ENCODE data around the gene SLC6A6. TPM values are rescaled to one million over a fixed set of nuclear protein-coding genes. Genes with fewer than 3 reads are reported as not detected.

The SLC6A6 gene
- total RNA-seq, 1 experiment from 2014 or later, result 72.6 TPM

DNA sequence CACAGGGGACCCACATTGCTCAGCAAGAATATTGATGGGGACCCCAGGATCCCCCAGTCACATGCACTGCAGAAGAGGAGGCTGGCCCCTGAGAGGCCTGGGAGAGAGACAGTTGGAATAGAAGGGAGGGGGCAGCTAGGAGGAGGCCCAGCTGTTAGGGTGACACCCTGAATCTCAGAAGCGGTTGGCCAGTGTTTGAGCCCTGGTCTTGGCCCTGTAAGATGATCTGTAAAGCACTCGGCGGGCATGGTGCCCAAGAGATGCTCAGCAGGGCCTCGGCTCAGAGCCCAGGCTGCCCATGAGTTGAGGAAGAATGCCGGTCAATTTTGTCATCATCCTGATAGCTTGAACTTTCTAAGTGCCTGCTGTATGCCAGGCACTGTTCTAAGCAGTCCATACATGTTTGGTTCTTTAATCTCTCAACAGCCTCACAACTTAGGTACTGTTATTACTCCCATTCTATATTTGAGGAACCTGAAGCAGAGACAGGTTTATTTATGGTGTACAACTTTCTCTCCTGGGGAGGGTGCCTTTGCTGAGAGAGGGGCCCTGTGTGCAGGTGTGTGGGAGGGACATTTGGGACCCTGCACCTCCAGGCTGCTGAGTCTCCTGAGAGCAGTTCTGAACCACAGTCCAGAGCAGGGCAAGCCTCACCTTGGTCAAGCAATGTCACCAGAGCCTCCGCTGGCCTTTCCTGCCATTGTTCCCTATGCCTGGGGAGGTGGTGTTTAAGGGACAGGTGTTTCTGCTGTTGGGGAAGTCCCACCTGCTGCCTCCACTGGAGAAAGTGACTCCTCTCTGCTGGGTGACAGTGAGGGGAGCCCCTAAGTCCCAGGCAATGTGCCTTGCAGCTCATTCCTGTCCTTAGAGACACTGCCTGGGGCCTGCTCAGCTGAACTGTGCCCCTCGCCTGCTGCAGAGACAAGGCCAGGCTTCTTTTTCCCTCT, 26.0 kb downstream of the SLC6A6 start:
- Histone ChIP-seq H3K56ac (ENCODE audit: insufficient read length, low read depth, low read length) (no peak overlapping the region), H3K14ac (ENCODE audit: insufficient read depth, low read length) (no peak overlapping the region; the same call in 1 of the 2 replicates), H3K4me1 (ENCODE audit: insufficient read depth, low read length) (peaks cover 6% of the 10 kb centered on the region; the same call in 1 of the 2 replicates), H4K20me1 (ENCODE audit: control insufficient read depth, insufficient read depth, insufficient read length) (no peaks in the 10 kb centered on the region), H3K18ac (ENCODE audit: insufficient read length, low read depth, low read length) (no peak overlapping the region), H2BK12ac (ENCODE audit: insufficient read length, low read depth, low read length) (no peak overlapping the region), H4K5ac (ENCODE audit: insufficient read length, low read depth, low read length) (no peak overlapping the region), H3K9me3 (ENCODE audit: control insufficient read depth, low read depth, low read length) (no peaks in the 10 kb centered on the region), H3K27ac (ENCODE audit: insufficient read length, low read depth, low read length) (no peak overlapping the region), H3K9ac (ENCODE audit: extremely low read depth, insufficient read length, low read length) (no peak overlapping the region), H3K23me2 (ENCODE audit: insufficient read length, low read depth, low read length, poor library complexity, severe bottlenecking) (peaks cover 3% of the 10 kb centered on the region), H3K23ac (ENCODE audit: insufficient read length, low read depth, low read length) (no peak overlapping the region), H3K27me3 (ENCODE audit: insufficient read depth, low read length) (no peaks in the 10 kb centered on the region), H2AFZ (ENCODE audit: low read length) (no peak overlapping the region), H4K91ac (ENCODE audit: insufficient read length, low read depth, low read length) (no peak overlapping the region), H3K79me1 (ENCODE audit: insufficient read depth, low read depth, low read length, poor library complexity, severe bottlenecking) (peaks cover 14% of the 10 kb centered on the region), H2BK5ac (ENCODE audit: insufficient read length, low read length) (no peak overlapping the region), H4K8ac (replicated peaks; ENCODE audit: insufficient read length, low read depth, low read length) (no peak overlapping the region), H3K79me2 (ENCODE audit: insufficient read depth, low read length) (peaks cover 5% of the 10 kb centered on the region; the same call in 1 of the 2 replicates), H2AK5ac (ENCODE audit: insufficient read length, low read length) (no peak overlapping the region), H2BK20ac (ENCODE audit: low read depth, low read length, poor library complexity, severe bottlenecking) (no peak overlapping the region), H2BK120ac (ENCODE audit: low read depth, low read length, poor library complexity, severe bottlenecking) (no peak overlapping the region), H2BK15ac (ENCODE audit: low read depth, low read length) (no peak overlapping the region), H3K4me2 (ENCODE audit: insufficient read depth, insufficient read length, low read length) (no peak overlapping the region), H3T11ph (ENCODE audit: low read length) (no peak overlapping the region), H3K4ac (ENCODE audit: low read depth, low read length) (no peak overlapping the region)
- peak overlapping the region in 1 of 3 experiments; percentile 64; a peak in 3 of 7 replicates for H3K27ac Mint-ChIP-seq
- no peaks in the 10 kb centered on the region for H3K9me3 Mint-ChIP-seq
- H3K4me3 Mint-ChIP-seq, result no peak overlapping the region
- H3K27me3 Mint-ChIP-seq (ENCODE audit: low read depth), result no peaks in the 10 kb centered on the region; the same call in 1 of the 2 replicates
- WGBS (ENCODE audit: extremely low coverage, insufficient read length, low lambda C conversion rate), result no CpG with 5 or more reads among the region's 7 CpGs
- peaks cover 2 to 4% (median 3%) of the 10 kb centered on the region in 3 experiments; a peak in 3 of 7 replicates for H3K36me3 Mint-ChIP-seq (ENCODE audit: insufficient read depth in 1 of 3, low read depth in 3 of 3)
- TF ChIP-seq, protein P1, sequence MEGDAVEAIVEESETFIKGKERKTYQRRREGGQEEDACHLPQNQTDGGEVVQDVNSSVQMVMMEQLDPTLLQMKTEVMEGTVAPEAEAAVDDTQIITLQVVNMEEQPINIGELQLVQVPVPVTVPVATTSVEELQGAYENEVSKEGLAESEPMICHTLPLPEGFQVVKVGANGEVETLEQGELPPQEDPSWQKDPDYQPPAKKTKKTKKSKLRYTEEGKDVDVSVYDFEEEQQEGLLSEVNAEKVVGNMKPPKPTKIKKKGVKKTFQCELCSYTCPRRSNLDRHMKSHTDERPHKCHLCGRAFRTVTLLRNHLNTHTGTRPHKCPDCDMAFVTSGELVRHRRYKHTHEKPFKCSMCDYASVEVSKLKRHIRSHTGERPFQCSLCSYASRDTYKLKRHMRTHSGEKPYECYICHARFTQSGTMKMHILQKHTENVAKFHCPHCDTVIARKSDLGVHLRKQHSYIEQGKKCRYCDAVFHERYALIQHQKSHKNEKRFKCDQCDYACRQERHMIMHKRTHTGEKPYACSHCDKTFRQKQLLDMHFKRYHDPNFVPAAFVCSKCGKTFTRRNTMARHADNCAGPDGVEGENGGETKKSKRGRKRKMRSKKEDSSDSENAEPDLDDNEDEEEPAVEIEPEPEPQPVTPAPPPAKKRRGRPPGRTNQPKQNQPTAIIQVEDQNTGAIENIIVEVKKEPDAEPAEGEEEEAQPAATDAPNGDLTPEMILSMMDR (conservative IDR thresholded peaks at IDR 0.05), result no peak
- no peak for DNase-seq
- H3K4me1 Mint-ChIP-seq, result peaks cover 48% of the 10 kb centered on the region in 2 experiments

Data from H9 (cell line).